HG03280 (cell line): ENCODE data around the gene MAL.

Source experiments
- ATAC-seq: cut with Tn5 transposase; IDR thresholded peaks from one replicate; pipeline ENCODE4 v1.9.1; 2021; ENCODE audit warnings: mild to moderate bottlenecking, moderate library complexity; ENCODE audit not compliant: unreplicated experiment

The MAL gene

DNA sequence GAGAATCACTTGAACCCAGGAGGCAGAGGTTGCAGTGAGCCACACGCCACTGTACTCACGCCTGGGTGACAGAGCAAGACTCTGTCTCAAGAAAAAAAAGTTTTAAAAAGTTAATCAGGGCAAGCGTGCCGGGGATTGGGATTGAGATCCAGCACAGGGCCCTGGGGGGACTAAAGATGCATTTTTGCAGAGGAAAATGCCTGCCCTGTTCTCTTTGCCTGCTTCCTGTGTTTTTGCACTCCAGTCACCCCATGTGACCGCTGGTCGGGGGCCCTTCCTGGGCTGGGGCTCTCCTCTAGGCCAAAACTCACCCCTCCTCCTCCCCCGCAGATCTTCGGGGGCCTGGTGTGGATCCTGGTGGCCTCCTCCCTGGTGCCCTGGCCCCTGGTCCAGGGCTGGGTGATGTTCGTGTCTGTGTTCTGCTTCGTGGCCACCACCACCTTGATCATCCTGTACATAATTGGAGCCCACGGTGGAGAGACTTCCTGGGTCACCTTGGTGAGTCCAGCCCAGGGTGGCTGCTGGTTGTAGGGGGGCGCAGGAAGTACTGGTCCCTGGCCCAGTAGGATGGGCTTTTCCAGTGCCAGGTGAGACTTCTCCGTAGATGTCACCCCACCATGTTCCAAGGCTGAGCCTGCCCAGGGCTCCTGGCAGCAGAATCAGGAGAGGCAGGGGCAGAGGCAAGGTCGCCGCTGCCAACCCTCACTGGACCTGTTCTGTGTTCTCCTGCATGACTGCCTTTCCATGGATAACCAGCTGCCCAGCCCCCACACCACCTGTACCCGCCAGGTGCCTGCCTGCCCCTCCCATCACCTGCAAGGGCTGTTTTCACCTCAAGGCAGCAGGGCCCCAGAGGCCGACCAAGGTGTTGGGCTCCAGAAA, 22.4 kb downstream of the MAL start:
- no peak for ATAC-seq

DNA sequence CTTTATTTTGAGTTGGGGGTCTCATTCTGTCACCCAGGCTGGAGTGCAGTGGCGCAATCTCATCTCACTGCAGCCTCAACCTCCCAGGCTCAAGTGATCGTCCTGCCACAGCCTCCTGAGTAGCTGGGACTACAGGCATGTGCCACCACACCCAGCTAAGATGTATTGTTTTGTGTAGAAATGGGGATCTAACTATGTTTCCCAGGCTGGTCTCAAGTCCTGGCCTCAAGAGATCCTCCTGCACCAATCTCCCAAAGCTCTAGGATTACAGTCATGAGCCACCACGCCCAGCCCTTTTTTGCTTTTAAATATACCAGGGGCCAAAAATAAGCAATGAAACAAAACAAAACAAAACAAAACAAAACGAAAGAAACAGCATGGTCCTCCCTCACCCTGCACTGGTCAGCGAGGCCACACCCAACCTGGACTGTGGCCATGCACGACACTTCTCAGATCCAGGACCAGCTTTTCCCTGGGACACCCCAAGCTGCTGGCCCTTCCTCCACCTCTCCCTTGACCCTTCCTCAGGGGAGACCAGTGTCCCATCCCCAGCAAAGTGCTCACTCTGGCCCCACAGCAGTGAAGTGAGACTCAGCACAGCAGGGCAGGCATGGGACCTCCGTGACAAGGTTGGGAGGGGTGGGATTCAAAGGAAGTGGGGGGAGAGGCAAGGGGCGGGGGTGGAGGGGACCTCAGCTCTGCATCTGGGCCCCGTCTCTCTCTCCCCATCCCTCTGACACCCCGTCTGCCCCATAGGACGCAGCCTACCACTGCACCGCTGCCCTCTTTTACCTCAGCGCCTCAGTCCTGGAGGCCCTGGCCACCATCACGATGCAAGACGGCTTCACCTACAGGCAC, 23.5 kb downstream of the MAL start:
- no peak for ATAC-seq

DNA sequence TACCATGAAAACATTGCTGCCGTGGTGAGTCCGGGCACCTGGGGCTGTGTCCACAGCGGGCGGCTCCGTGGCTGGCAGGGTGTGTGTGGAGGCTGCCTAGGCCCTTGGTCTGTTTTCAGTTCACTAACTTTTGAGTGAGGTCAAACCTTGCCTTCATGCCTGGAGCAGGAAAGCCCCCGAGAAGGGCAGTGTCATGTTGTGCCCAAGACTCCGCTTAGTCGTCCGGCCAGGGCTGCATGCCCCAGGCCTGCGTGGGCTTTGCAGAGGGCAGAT, 24.1 kb downstream of the MAL start:
- ATAC-seq: no peak

DNA sequence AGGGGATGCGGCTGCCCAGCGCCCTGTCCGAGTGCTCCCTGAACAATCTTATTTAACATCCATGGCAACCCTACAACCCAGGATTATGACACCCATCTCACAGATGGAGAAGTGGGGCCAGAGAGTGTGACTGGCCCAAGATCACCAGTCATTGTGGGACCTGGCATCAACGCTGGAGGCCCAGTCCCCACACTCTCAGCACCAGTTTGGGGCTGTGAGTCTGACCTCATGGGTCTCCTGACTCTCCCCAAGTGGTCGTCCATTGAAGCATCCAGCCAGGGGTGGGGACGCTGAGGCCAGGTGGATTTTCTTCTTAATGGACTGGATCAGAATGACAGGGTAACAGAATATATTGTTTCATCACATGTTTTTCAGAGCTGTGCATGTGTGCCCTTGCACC, 24.5 kb downstream of the MAL start:
- ATAC-seq: no peak

DNA sequence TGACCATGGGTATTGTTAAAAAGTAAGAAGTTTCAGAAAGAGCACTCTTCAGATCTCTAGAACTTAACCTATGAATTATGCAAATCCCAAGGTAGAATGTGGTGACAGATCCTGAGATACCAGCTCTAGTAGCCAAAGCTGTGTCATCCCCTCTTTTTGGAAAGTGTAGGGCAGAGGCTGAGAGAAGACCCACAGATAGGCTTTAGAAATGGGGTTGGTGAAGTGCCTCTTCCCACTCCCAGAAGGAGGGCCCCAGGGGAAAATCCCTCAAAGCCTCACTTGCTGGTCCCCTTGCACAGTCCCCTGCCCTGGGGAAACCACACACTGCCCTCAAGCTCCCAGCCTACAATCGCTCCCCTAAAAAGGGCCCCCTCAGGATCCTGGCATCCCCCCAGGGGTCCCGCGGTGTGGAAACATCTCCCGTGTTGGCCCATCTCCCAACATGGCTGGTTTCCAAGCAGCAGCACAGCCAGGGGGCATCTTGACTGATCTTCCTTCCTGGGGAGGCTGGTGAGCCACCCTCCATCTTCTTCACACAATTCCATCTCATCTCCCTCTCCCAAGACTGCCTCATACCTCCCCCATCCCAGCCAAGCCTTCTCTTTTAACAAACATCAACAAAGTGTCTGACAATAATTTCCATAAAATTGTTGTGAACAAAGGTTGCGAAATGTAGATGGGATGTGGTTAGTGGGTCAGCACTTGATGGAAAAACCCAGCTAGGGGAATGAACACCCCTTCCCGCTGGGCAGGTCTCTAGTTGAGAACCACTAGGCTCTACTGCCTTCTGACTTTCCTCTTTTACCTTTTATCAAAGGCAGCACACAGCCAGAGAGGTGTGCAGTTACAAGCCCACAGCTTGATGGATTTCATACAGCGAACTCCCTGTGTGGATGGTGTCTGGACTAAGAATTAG, 25.1 kb downstream of the MAL start:
- no peak for ATAC-seq

DNA sequence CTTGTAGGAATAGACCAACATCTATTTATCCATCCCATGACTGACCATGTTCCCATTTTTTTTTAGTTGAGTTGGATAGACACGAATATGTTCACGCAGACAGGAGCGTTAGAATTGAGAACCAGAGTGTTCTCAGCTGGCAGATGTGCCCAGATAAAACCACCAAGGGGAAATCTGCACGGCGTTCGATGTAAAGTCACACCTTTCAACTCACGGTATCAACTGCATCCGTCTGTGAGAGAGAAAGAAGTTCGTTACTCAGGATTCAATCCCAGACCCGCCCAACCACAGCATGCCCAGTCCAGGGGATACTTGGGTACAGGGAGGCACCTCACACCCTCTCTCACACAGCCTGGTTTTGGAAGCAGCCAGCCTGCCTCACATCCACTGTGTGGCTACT, 26.1 kb downstream of the MAL start:
- ATAC-seq: no peak

DNA sequence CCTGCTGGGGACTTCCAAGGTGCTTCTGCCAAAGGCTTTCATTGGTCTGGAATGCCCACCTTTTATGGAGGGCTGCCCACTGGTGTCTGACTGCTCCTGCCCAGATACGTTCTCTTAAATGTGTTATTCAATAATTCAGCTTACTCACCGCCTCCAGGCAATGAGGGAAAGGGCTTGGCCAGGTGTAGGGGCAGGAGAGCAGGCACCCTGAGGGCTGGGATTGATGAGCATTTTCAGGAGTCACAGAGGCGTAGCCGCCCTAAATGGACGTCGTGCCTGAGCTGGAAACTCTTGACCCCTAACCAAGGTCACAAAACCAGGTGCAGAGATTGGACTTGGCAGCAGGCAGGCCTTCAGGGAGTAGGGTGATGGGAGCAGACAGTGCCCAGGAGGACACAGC, 26.8 kb downstream of the MAL start:
- no peak for ATAC-seq

DNA sequence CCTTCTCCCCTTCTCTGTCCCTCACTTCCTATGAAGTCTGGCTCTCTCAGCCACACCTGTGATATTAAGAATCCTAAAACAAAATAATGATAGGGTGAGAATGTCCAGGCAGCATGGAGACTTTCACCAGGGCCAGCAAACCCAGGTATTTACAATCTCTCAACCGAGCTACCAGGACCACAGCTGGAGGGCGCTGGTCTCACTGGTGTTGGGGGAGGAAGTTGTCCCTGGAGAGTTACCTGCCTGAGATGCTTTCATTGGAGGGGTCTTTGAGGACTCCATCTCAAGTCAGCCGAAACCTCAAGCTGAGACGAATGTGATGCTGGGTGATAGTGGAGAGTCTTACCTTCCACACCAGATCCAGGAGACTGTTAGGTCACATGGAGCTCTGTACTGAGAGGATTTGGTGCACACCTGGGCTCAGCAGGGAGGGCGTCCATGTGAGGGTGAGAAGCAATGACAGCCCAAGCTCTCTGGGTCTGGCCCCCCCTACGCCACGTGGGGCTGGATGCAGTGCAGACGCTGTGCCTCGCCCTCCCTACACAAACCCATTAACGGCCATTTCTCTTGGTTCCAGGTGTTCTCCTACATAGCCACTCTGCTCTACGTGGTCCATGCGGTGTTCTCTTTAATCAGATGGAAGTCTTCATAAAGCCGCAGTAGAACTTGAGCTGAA, 27.4 kb downstream of the MAL start:
- no peak for ATAC-seq

DNA sequence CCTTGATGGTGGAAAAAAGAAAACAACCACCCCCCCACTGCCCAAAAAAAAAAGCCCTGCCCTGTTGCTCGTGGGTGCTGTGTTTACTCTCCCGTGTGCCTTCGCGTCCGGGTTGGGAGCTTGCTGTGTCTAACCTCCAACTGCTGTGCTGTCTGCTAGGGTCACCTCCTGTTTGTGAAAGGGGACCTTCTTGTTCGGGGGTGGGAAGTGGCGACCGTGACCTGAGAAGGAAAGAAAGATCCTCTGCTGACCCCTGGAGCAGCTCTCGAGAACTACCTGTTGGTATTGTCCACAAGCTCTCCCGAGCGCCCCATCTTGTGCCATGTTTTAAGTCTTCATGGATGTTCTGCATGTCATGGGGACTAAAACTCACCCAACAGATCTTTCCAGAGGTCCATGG, 28.0 kb downstream of the MAL start:
- no peak for ATAC-seq

DNA sequence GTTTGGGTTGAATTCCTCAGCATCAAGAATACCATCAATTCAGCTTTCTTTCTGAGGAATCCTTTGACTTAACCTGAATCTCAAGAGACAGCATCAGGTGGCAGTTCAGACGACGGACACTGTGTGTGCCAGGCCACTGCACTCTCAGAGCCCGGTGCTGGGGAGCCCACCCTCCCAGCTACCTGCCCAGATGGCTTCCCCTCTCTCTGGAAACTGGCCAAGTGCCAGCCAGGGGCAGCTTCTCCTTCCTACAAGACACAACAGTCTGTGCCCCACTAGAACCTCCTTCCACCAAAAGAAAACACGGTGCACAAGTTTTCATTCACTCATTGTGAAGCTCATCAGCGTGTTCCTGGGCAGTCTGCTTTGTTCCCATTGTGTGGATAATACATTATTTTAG, 28.5 kb downstream of the MAL start:
- ATAC-seq: no peak

DNA sequence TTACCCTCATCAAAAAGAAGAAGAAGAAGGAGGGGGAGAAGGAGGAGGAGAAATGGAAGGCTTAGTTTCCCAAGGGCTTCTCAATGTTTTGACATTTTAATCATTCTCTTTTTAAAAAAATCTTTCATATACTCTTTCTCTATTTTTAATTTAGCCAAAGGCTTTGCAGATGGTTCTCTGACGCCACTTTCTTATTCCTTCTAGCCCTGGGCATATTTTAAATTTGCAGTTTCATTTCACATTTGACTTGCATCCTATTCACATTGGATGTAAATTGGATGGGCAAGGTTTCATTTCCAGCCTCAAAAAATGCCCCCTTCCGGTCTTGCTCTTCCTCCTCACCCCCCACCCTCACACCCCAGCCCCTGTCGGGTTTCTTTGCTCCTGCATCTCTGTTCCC, 29.8 kb downstream of the MAL start:
- no peak for ATAC-seq

DNA sequence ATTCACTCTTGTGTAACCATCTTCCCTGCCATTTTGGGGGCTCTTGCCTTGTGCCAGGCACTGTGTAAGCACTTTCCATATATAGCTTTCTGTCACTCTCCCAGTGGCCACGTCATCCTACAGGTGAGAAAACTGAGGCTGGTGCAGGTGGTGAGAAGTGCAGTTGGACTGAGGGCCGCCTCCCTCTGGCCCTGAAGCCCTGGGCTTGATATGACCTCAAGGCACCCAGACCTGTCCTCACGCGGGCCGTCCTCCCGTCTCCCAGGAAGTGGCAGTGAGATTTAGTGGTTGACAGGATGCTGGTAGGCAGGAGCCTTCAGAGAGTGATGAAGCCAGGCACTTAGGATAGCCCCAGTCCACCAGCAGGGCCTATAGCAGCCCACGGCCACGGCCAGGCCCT, 30.5 kb downstream of the MAL start:
- ATAC-seq: no peak

DNA sequence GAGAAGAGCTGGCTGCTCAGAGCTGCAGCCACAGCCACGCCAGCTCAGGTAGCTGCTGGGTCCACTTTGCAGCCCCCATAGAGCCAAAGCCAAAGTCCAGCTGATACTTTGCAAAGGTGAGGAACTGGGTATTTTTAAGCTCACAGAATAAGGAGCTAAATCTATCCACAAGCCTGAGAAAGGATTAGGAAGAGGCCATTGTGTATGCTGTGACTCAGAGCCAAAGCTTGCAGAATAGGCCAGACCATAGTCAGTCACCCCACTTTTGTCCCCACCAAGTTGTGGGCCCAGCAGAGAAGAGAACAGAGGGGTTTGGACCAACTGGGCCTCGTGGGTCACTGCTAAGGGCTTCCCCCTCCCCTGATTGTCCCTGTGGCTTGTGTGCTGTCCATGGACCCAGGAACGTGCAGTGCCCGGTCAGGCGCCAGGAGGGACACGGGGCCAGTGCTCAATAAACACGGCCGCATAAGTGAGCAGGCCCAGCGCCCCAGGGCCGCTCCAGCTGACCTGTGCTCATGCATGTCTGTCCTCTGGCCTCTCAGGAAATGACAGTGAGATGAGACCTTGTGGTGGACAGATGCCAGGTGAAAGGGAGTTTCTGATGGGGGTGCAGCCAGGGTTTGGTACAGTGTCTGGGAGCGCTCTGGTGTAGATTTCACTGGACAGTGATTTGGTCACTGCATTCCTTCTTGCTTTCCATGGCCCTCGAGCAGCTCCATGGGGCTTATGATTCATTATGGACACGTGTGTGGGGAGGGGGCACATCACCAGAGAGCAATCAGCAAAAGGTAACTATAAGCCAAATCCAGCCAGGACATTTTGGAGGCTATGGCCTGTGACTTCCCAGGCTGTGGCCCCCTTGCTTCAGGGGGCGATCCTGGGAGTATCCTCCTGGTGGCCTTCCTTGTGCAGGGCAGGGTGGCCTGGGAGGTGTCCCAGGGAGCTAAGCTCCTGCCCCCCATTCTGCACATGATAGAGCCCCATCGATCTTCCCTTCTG, 31.3 kb downstream of the MAL start:
- no peak for ATAC-seq

DNA sequence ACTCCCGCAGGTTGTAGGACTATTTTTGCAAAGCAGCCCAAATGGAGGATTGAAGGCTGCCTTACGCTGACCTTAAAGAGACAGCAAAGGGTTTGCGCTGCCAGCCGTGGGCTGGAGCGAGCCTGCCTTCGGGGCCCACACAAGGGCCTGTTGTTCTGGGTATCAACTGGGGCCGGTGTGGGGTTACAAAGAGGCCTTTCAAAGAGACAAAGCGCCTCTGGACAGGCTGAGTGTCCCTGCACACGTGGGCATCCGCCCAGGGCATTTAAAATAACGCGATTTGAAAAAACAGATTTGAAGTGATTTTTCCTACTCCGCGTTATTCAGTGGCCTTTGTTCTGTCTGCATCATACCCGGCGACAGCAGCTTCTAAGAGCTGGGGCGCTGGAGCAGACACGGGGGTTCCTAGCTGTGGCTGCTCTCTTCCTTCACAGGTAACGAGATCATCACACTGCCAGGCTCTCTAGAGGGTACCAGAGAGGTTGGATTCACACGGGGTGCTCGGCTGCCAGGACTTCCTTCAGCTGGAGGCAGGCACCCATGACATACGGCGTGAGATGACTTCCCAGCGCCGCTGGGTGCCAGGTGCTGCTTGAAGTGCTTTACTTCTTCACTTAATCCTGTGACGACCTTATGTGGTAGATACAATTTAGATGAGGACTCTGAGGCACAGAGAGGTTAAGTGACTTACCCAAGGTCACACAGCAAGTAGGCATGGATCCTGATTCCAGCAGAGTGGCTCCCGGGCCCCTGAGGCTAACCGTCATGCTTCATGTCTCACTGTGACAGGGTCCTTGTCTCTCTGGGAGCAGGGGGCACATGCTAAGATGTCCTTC, 32.2 kb downstream of the MAL start:
- no peak for ATAC-seq

DNA sequence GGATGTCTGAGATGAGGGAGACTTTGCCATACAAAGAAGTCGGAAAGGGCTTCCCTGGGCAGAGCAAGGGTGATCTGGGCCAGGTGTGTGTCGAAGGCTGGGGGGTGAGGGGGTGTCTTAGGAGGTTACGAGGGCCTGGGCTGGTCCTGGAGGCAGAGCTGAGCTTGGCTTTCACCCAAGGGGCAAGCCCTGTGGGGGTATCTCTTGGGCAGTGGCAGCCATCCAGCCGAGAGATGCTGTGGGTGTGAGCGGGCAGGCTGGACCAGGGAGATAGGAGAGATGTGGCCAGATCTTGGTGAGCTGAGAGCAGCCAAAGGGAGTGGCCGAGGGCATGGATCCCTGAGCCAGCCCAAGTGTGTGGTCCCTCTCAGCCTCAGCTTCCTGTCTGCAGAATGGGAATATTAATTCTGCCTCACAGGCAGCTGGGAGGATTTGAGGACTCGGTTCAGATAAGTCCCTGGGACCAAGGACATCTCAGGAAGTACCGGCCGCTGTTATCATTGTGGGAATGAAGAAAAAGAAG, 33.0 kb downstream of the MAL start:
- no peak for ATAC-seq

DNA sequence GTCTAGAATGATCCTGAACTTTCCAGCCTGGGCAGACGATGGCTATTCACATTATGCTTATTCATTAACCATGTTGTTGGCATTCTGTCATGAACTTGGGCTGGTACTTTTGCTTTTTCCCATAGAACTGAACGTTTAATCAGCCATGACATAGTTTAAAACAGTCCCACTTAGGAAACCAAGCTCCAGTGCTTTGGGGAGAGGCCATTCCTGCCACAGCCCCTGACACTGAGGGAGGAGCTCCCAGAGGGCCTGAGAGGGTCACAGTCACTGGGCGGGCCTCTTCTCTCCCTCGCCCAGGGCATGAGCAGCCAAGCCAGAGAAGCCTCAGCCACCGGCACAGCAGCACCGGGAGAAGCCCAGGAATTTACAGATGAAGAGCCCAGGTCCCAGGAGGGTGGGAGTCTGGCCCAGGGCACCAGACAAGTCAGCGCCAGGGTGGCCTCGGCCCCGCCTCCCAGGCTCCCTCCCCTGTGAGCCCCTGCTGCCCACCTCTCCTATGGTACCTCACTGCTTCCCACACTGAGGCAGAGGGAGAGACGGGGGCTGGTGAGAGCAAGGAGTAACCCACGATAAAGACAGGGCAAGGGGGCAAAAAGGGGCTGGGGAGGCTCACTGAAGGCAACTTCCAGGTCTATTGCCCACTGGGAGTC, 33.6 kb downstream of the MAL start:
- ATAC-seq: no peak

DNA sequence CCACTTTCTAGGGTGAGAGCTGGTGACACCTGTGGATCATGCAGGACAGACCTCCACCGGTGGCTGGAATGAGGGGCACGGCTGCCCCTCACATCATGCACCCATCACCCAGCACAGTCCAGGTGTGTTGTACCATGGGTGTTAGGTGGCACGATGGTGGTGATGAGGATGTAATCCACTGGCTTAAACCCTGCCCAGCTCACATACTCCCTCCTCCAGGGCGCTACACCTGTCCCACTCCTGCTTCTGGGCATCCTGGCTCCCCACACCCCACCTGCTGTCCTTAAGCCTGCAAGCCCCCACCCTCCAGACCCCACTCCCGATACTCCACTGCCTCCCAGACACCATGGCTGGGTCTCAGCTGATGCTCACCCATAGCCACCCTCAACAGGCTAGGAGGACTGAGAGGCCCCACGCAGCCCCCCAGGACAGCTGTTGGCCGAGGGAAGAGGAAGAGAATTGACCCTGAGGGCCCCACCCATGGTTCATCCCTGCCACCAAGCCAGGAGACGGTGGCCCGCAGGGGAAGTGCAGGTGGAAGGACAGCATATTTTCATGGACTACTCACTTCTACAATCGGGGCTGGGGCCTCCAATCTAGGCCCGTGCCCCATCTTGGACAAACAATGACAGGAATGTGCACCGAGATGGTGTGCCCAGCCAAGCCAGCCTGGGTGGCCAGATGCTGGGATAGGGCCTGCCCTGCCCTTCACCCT, 34.3 kb downstream of the MAL start:
- no peak for ATAC-seq
